OCI-LY7 (cell line): Measurements from ENCODE around the gene PHYKPL.

ENCODE experiments used
- EZH2phosphoT487 ChIP-seq: fragments of 200-600 bp; sonication (generic); IDR thresholded peaks from 2 replicates; pipeline ENCODE4 v1.6.1; 2018; ENCODE audit warnings: low read depth, borderline replicate concordance, mild to moderate bottlenecking, mixed run types, antibody characterized with exemption, low read length, moderate library complexity, mixed read lengths
- TF ChIP-seq, protein P1 (sequence below): fragments of 200-600 bp; sonication (generic); conservative IDR thresholded peaks from 2 replicates; pipeline ENCODE4 v1.5.1; 2014; ENCODE audit warnings: mild to moderate bottlenecking, antibody characterized with exemption, low read length, moderate library complexity, mixed read lengths

DNA sequence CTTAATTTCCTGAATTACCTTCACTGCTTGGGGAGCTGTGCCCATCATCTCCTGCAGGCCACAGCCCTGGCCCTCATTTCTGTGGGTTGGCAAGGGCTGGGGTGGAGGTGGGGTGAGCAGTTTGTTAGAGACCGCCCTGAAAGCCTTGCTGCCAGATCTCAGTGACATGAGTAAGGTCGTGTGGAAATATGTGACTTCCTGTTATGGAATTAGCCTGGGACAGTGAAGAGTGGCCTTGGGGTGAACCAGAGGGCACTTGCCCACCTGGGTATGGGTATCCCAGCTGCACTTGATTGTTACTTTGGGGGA, 30.7 kb downstream of the PHYKPL start:
- TF ChIP-seq, protein P1, sequence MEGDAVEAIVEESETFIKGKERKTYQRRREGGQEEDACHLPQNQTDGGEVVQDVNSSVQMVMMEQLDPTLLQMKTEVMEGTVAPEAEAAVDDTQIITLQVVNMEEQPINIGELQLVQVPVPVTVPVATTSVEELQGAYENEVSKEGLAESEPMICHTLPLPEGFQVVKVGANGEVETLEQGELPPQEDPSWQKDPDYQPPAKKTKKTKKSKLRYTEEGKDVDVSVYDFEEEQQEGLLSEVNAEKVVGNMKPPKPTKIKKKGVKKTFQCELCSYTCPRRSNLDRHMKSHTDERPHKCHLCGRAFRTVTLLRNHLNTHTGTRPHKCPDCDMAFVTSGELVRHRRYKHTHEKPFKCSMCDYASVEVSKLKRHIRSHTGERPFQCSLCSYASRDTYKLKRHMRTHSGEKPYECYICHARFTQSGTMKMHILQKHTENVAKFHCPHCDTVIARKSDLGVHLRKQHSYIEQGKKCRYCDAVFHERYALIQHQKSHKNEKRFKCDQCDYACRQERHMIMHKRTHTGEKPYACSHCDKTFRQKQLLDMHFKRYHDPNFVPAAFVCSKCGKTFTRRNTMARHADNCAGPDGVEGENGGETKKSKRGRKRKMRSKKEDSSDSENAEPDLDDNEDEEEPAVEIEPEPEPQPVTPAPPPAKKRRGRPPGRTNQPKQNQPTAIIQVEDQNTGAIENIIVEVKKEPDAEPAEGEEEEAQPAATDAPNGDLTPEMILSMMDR, result no peak
- no peak for TF ChIP-seq EZH2phosphoT487
